ENCODE measurements around the gene ENTREP3. TPM values are rescaled to one million over a fixed set of nuclear protein-coding genes. Genes with fewer than 3 reads are reported as not detected.

The ENTREP3 gene
- total RNA-seq, 4 donors from 2014 or later, result 22.7 to 42.0 (median 26.6) TPM

- Histone ChIP-seq H3K4me1 (peaks cover 0 to 46% (median 23%) of the 10 kb centered on the region in 4 donors), H3K4me3 (no peak overlapping the region), H3K36me3 (peaks cover 0 to 48% (median 5%) of the 10 kb centered on the region in 3 donors), H3K27me3 (no peaks in the 10 kb centered on the region), H3K9me3 (no peaks in the 10 kb centered on the region), H3K27ac (peak overlapping the region in 2 of 4 donors; percentile 100)
- no peak for TF ChIP-seq CTCF (IDR thresholded peaks at IDR 0.05)
- TF ChIP-seq EP300 (IDR thresholded peaks at IDR 0.05), result no peak
- TF ChIP-seq POLR2A (IDR thresholded peaks at IDR 0.05), result no peak
- no peak for DNase-seq (ENCODE audit: low spot score in 2 of 2)
- 63 to 74% methylated on average over 9 of the region's 9 CpGs for WGBS, 2 donors
These were observed 49.2 kb downstream of the ENTREP3 start for GRCh38 chr1:155205969-155206593.

- TF ChIP-seq POLR2A (IDR thresholded peaks at IDR 0.05), result no peak
- no peak for TF ChIP-seq CTCF (IDR thresholded peaks at IDR 0.05)
- no peak for TF ChIP-seq EP300 (IDR thresholded peaks at IDR 0.05)
- peaks cover 0 to 50% (median 5%) of the 10 kb centered on the region in 3 donors for H3K36me3 ChIP-seq
- DNase-seq (ENCODE audit: low spot score in 2 of 2), result no peak
- H3K9me3 ChIP-seq, result no peaks in the 10 kb centered on the region
- 91 to 95% methylated on average over 14 of the region's 14 CpGs for WGBS, 2 donors
- H3K4me3 ChIP-seq, result no peak overlapping the region
- no peaks in the 10 kb centered on the region for H3K27me3 ChIP-seq
- H3K27ac ChIP-seq, result no peak overlapping the region
- H3K4me1 ChIP-seq, result peaks cover 0 to 41% (median 23%) of the 10 kb centered on the region in 4 donors
These were observed 50.2 kb downstream of the ENTREP3 start for GRCh38 chr1:155205035-155205434.

- Histone ChIP-seq H3K9me3 (no peaks in the 10 kb centered on the region), H3K27ac (no peak overlapping the region), H3K4me3 (no peak overlapping the region), H3K4me1 (peaks cover 0 to 28% (median 15%) of the 10 kb centered on the region in 4 donors), H3K27me3 (no peaks in the 10 kb centered on the region), H3K36me3 (peaks cover 0 to 71% (median 5%) of the 10 kb centered on the region in 3 donors)
- TF ChIP-seq CTCF (IDR thresholded peaks at IDR 0.05) (no peak), POLR2A (IDR thresholded peaks at IDR 0.05) (no peak), EP300 (IDR thresholded peaks at IDR 0.05) (no peak)
- no peak for DNase-seq (ENCODE audit: low spot score in 2 of 2)
- 87% methylated on average over 14 to 17 of the region's 19 CpGs for WGBS, 2 donors
These were observed 52.4 kb downstream of the ENTREP3 start for GRCh38 chr1:155202731-155203515.

GRCh38 chr1:155202198-155202597 lies 53.1 kb downstream of the ENTREP3 start:
- 70 to 86% methylated on average over 6 of the region's 7 CpGs for WGBS, 2 donors
- DNase-seq (ENCODE audit: low spot score in 2 of 2), result no peak
- Histone ChIP-seq H3K4me3 (no peak overlapping the region), H3K4me1 (peaks cover 0 to 20% (median 8%) of the 10 kb centered on the region in 4 donors), H3K36me3 (peaks cover 0 to 79% (median 5%) of the 10 kb centered on the region in 3 donors), H3K9me3 (no peaks in the 10 kb centered on the region), H3K27ac (no peak overlapping the region), H3K27me3 (no peaks in the 10 kb centered on the region)
- TF ChIP-seq POLR2A (IDR thresholded peaks at IDR 0.05) (no peak), CTCF (IDR thresholded peaks at IDR 0.05) (no peak), EP300 (IDR thresholded peaks at IDR 0.05) (no peak)

- Histone ChIP-seq H3K36me3 (peaks cover 0 to 92% (median 5%) of the 10 kb centered on the region in 3 donors), H3K27ac (no peak overlapping the region), H3K4me3 (no peak overlapping the region), H3K9me3 (no peaks in the 10 kb centered on the region), H3K27me3 (no peaks in the 10 kb centered on the region), H3K4me1 (peaks cover 0 to 20% (median 2%) of the 10 kb centered on the region in 4 donors)
- WGBS, 2 donors, result 83 to 84% methylated on average over 5 of the region's 5 CpGs
- no peak for TF ChIP-seq CTCF (IDR thresholded peaks at IDR 0.05)
- TF ChIP-seq POLR2A (IDR thresholded peaks at IDR 0.05), result no peak
- no peak for TF ChIP-seq EP300 (IDR thresholded peaks at IDR 0.05)
- DNase-seq (ENCODE audit: low spot score in 2 of 2), result no peak
These were observed 54.4 kb downstream of the ENTREP3 start for GRCh38 chr1:155200920-155201319.
